Keratinocyte (primary cell): ENCODE data around the gene TBC1D3B. TPM values are rescaled to one million over a fixed set of nuclear protein-coding genes. Genes with fewer than 3 reads are reported as not detected.

Source experiments
- DNase-seq: peaks from one replicate; pipeline ENCODE4 v3.0.0-alpha.2; 2011; ENCODE audit warnings: low read depth, missing footprints, low spot score
- FAIRE-seq: peaks from 2 replicates; lab custom pipeline; 2011; peaks lifted over from hg19 to GRCh38; lab: Jason Lieb, UNC
- H2AFZ ChIP-seq: 2 replicates; pipeline ENCODE4 v1.6.0; 2012; ENCODE audit warnings: low read length, control low read depth, inconsistent platforms; ENCODE audit not compliant: control insufficient read depth
- H3K27ac ChIP-seq: 2 replicates; pipeline ENCODE4 v1.5.1; 2011; ENCODE audit warnings: low read length; ENCODE audit not compliant: control insufficient read depth, insufficient read depth
- H3K27me3 ChIP-seq: 3 replicates; pipeline ENCODE4 v1.6.0; 2011; ENCODE audit warnings: low read length; ENCODE audit not compliant: control insufficient read depth, insufficient read depth; ENCODE audit errors: extremely low read depth
- H3K36me3 ChIP-seq, 2 experiments: 2 replicates in 1 of 2; 3 replicates in 1 of 2; pipeline ENCODE4 v1.5.1; 2011; ENCODE audit warnings: low read length in 2 of 2, mild to moderate bottlenecking in 1 of 2; ENCODE audit not compliant: control insufficient read depth in 2 of 2, insufficient read depth in 2 of 2; ENCODE audit errors: extremely low read depth in 1 of 2
- H3K4me1 ChIP-seq: 3 replicates; pipeline ENCODE4 v1.5.1; 2011; ENCODE audit warnings: low read length; ENCODE audit not compliant: control insufficient read depth, insufficient read depth; ENCODE audit errors: extremely low read depth
- H3K4me2 ChIP-seq: 3 replicates; pipeline ENCODE4 v1.6.0; 2011; ENCODE audit warnings: low read depth, low read length; ENCODE audit not compliant: control insufficient read depth, insufficient read depth; ENCODE audit errors: extremely low read depth
- H3K4me3 ChIP-seq, 3 experiments: fragments of 200-600 bp in 1 of 3; sonication (generic) in 1 of 3; 2 replicates in 2 of 3; 3 replicates in 1 of 3; pipeline ENCODE4 v1.5.1; 2011 to 2016; ENCODE audit warnings: low read length in 3 of 3, mild to moderate bottlenecking in 3 of 3, control low read depth in 2 of 3, inconsistent platforms in 1 of 3, low read depth in 1 of 3, mixed read lengths in 1 of 3, mixed run types in 1 of 3, moderate library complexity in 1 of 3; ENCODE audit not compliant: control insufficient read depth in 2 of 3, insufficient read depth in 2 of 3; ENCODE audit errors: extremely low read depth in 1 of 3
- H3K79me2 ChIP-seq: 2 replicates; pipeline ENCODE4 v1.6.0; 2012; ENCODE audit warnings: low read length; ENCODE audit not compliant: control insufficient read depth, insufficient read depth
- H3K9ac ChIP-seq: 3 replicates; pipeline ENCODE4 v1.6.0; 2011; ENCODE audit warnings: low read length; ENCODE audit not compliant: control insufficient read depth, insufficient read depth; ENCODE audit errors: extremely low read depth
- H3K9me1 ChIP-seq: 3 replicates; pipeline ENCODE4 v1.6.0; 2011; ENCODE audit warnings: low read length; ENCODE audit not compliant: control insufficient read depth, insufficient read depth; ENCODE audit errors: extremely low read depth
- H3K9me3 ChIP-seq: 2 replicates; pipeline ENCODE4 v1.5.1; 2012; ENCODE audit warnings: low read depth, low read length; ENCODE audit not compliant: control insufficient read depth
- H4K20me1 ChIP-seq: 3 replicates; pipeline ENCODE4 v1.6.0; 2011; ENCODE audit warnings: low read length; ENCODE audit not compliant: control insufficient read depth, insufficient read depth; ENCODE audit errors: extremely low read depth
- EZH2 ChIP-seq: IDR thresholded peaks from one replicate; pipeline ENCODE4 v1.6.1; 2012; ENCODE audit warnings: inconsistent platforms, mild to moderate bottlenecking, low read length, moderate library complexity
- dilution Hi-C: fragments of 300-500 bp; cut with MboI; formaldehyde crosslinking; loops from one replicate; pipeline ENCODE4 v1.7.0; 2020; ENCODE audit warnings: low sequenced_read_pairs; ENCODE audit not compliant: extremely low pct_ligation_motif_present
- polyA plus RNA-seq, 5 experiments: library from polyadenylated mRNA; depleted of rRNA in 3 of 5; stranded (reverse) in 3 of 5; stranded (forward) in 1 of 5; unstranded in 1 of 5; fragments of >200 nt; gene quantifications; 1 replicate in 1 of 5; 2 replicates in 3 of 5; 3 replicates in 1 of 5; pipeline versions ENCODE4 v1.2.1 to v1.2.3, GENCODE V29; 2011 to 2012; ENCODE audit warnings: missing spikeins in 2 of 5, low read depth in 1 of 5, low replicate concordance in 1 of 5
- TF ChIP-seq, protein P1 (sequence below), 3 experiments: IDR thresholded peaks in 1 of 3; conservative IDR thresholded peaks in 1 of 3; optimal IDR thresholded peaks in 1 of 3; 2 replicates in 2 of 3; 3 replicates in 1 of 3; pipeline versions ENCODE3 to v1.5.1; 2011; ENCODE audit warnings: low read length in 3 of 3, mild to moderate bottlenecking in 3 of 3, moderate library complexity in 2 of 3, control low read depth in 1 of 3, inconsistent platforms in 1 of 3; ENCODE audit not compliant: insufficient read depth in 2 of 3; ENCODE audit errors: extremely low read depth in 1 of 3

The TBC1D3B gene
- polyA plus RNA-seq, 1 donor (not counting 4 experiments of a cell fraction or from before 2014, with no cell fraction given): 0.71 TPM

DNA sequence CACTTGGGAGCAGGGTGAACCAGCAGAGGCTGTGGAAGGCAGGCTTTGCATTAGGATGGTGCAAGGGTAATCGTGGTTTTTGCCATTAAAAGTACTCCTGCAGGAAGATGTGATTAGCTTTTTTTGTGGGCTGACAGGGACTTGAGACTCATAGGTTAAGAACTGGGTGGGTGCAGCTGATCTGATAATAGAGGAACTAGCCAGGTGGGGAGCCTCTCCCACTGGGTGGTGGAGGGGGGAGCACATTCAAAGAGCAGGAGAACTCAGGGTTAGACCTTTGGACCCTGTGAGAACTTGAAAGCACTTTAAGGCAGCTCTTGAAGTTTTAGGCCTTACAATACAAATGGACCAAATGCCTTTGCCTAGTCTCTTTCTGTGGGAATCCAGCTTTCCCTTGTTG is 40.4 kb downstream of the TBC1D3B start:
- dilution Hi-C loops: loop anchor here (25.0 kb wide), 1 partner anchor 149 kb away; the partner anchor contains the start of genes CCL14 and CCL16

DNA sequence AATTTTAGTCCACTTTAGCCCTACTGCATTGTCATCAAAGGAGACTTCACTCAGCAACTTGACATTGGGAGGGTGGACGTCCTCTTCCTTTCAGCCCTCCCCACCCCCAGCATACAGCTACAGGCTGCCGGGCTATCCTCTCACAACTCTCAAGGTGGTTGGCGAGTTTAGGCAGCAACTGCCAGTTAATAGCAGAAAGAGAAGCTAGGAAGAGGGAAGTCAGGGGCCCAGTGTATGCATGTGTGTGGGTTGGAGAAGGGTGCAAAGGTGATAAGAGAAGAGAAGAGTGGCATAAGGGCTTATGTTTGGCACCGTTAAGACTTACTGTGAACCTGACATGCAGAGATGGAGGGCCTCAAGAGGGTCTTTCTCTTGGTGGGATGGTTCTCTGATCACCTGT is 41.0 kb downstream of the TBC1D3B start:
- Histone ChIP-seq H4K20me1 (peaks cover 4% of the 10 kb centered on the region), H3K4me2 (no peak overlapping the region), H3K4me3 (no peak overlapping the region), H3K27ac (no peak overlapping the region), H3K9me1 (no peaks in the 10 kb centered on the region), H3K27me3 (peaks cover 4% of the 10 kb centered on the region), H2AFZ (no peak overlapping the region), H3K9ac (no peak overlapping the region), H3K9me3 (no peaks in the 10 kb centered on the region), H3K79me2 (no peaks in the 10 kb centered on the region), H3K36me3 (no peaks in the 10 kb centered on the region), H3K4me1 (no peaks in the 10 kb centered on the region)
- dilution Hi-C loops: loop anchor here (25.0 kb wide), 1 partner anchor 148 kb away; the partner anchor contains the start of genes CCL14 and CCL16
- FAIRE-seq (no peak), DNase-seq (no peak)
- TF ChIP-seq, protein P1, sequence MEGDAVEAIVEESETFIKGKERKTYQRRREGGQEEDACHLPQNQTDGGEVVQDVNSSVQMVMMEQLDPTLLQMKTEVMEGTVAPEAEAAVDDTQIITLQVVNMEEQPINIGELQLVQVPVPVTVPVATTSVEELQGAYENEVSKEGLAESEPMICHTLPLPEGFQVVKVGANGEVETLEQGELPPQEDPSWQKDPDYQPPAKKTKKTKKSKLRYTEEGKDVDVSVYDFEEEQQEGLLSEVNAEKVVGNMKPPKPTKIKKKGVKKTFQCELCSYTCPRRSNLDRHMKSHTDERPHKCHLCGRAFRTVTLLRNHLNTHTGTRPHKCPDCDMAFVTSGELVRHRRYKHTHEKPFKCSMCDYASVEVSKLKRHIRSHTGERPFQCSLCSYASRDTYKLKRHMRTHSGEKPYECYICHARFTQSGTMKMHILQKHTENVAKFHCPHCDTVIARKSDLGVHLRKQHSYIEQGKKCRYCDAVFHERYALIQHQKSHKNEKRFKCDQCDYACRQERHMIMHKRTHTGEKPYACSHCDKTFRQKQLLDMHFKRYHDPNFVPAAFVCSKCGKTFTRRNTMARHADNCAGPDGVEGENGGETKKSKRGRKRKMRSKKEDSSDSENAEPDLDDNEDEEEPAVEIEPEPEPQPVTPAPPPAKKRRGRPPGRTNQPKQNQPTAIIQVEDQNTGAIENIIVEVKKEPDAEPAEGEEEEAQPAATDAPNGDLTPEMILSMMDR (optimal IDR thresholded peaks at IDR 0.05 in 1 of 3, IDR thresholded peaks at IDR 0.05 in 1 of 3, conservative IDR thresholded peaks at IDR 0.05 in 1 of 3; ENCODE audit: extremely low read depth in 1 of 3, insufficient read depth in 2 of 3, low read length in 3 of 3): no peak
- no peak for TF ChIP-seq EZH2

More for the DNA sequence above, 40.4 kb downstream of the TBC1D3B start:
- Histone ChIP-seq H3K4me3 (no peak overlapping the region), H3K4me1 (no peaks in the 10 kb centered on the region), H3K36me3 (no peaks in the 10 kb centered on the region), H3K27me3 (peaks cover 4% of the 10 kb centered on the region), H3K9ac (no peak overlapping the region), H3K27ac (no peak overlapping the region), H4K20me1 (peaks cover 4% of the 10 kb centered on the region), H2AFZ (no peak overlapping the region), H3K4me2 (no peak overlapping the region), H3K9me3 (no peaks in the 10 kb centered on the region), H3K9me1 (no peaks in the 10 kb centered on the region), H3K79me2 (no peaks in the 10 kb centered on the region)
- DNase-seq (no peak), FAIRE-seq (no peak)
- no peak for TF ChIP-seq EZH2
- TF ChIP-seq, protein P1 (optimal IDR thresholded peaks at IDR 0.05 in 1 of 3, IDR thresholded peaks at IDR 0.05 in 1 of 3, conservative IDR thresholded peaks at IDR 0.05 in 1 of 3; ENCODE audit: extremely low read depth in 1 of 3, insufficient read depth in 2 of 3, low read length in 3 of 3): no peak
